Measurements from ENCODE around the gene DNAJB6. TPM values are rescaled to one million over a fixed set of nuclear protein-coding genes. Genes with fewer than 3 reads are reported as not detected.

DNAJB6 gene
- total RNA-seq, 1 experiment from 2014 or later: 201 TPM

DNA sequence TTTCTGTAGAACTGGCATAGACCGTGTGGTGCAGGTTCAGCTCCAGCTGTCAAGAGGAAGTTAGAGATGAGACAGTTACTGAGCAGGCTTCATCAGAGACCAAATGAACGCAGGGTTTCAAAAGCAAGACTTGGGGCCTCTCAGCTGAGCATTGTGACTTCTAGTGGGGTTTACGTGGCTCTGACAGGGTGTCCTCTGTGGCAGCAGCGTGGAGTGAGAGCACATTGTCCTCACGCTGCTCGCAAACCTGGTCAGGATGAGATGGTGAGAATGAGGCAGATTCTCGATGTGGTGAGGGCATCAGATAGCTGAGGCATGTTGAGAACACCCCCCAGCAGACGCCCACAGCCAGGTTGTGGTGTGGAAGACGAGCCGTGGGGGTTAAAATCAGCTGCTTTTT, 126.0 kb downstream of the DNAJB6 start:
- TF ChIP-seq, protein P1, sequence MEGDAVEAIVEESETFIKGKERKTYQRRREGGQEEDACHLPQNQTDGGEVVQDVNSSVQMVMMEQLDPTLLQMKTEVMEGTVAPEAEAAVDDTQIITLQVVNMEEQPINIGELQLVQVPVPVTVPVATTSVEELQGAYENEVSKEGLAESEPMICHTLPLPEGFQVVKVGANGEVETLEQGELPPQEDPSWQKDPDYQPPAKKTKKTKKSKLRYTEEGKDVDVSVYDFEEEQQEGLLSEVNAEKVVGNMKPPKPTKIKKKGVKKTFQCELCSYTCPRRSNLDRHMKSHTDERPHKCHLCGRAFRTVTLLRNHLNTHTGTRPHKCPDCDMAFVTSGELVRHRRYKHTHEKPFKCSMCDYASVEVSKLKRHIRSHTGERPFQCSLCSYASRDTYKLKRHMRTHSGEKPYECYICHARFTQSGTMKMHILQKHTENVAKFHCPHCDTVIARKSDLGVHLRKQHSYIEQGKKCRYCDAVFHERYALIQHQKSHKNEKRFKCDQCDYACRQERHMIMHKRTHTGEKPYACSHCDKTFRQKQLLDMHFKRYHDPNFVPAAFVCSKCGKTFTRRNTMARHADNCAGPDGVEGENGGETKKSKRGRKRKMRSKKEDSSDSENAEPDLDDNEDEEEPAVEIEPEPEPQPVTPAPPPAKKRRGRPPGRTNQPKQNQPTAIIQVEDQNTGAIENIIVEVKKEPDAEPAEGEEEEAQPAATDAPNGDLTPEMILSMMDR (IDR thresholded peaks at IDR 0.05): no peak
- no peak for TF ChIP-seq TCF7L2 (IDR thresholded peaks at IDR 0.05; ENCODE audit: low read depth, low read length)
- TF ChIP-seq, protein P2, sequence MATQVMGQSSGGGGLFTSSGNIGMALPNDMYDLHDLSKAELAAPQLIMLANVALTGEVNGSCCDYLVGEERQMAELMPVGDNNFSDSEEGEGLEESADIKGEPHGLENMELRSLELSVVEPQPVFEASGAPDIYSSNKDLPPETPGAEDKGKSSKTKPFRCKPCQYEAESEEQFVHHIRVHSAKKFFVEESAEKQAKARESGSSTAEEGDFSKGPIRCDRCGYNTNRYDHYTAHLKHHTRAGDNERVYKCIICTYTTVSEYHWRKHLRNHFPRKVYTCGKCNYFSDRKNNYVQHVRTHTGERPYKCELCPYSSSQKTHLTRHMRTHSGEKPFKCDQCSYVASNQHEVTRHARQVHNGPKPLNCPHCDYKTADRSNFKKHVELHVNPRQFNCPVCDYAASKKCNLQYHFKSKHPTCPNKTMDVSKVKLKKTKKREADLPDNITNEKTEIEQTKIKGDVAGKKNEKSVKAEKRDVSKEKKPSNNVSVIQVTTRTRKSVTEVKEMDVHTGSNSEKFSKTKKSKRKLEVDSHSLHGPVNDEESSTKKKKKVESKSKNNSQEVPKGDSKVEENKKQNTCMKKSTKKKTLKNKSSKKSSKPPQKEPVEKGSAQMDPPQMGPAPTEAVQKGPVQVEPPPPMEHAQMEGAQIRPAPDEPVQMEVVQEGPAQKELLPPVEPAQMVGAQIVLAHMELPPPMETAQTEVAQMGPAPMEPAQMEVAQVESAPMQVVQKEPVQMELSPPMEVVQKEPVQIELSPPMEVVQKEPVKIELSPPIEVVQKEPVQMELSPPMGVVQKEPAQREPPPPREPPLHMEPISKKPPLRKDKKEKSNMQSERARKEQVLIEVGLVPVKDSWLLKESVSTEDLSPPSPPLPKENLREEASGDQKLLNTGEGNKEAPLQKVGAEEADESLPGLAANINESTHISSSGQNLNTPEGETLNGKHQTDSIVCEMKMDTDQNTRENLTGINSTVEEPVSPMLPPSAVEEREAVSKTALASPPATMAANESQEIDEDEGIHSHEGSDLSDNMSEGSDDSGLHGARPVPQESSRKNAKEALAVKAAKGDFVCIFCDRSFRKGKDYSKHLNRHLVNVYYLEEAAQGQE (IDR thresholded peaks at IDR 0.05; ENCODE audit: insufficient read depth in 1 of 2, low read depth in 2 of 2, low read length in 1 of 2): no peak
- no peak for TF ChIP-seq POLR2AphosphoS5 (IDR thresholded peaks at IDR 0.05; ENCODE audit: low read depth, low read length)
- no peak for TF ChIP-seq SIN3A (IDR thresholded peaks at IDR 0.05; ENCODE audit: borderline replicate concordance, insufficient read depth, low read depth, low read length)
- CTCF ChIA-PET: no interaction called here
- POLR2A ChIA-PET: no interaction called here
- no peak overlapping the region for H3K4me3 ChIP-seq (ENCODE audit: low read depth in 2 of 2, low read length in 2 of 2)
- no peaks in the 10 kb centered on the region for H3K4me1 ChIP-seq (ENCODE audit: control insufficient read depth, insufficient read depth, low read length)
- H3K36me3 ChIP-seq (ENCODE audit: control insufficient read depth, insufficient read depth, low read length): no peaks in the 10 kb centered on the region
- intact Hi-C loops (cut with micrococcal nuclease; ENCODE audit: unreplicated experiment): no loop called here
- no peak for DNase-seq (ENCODE audit: low read depth, low spot score)
- no peak overlapping the region for H3K27ac ChIP-seq (ENCODE audit: low read length)
- in situ Hi-C loops (cut with HindIII; ENCODE audit: low pct_unique_long_range_greater_than_20kb, low sequenced_read_pairs): no loop called here
- 0 out of 2 replicates have a peak, but pooled peaks have one; percentile 29 for ATAC-seq
- no peaks in the 10 kb centered on the region for H3K9me3 ChIP-seq (ENCODE audit: control insufficient read depth, insufficient read depth, low read depth, low read length)
- no TSS peak for BruUV-seq (replicated peaks)
- H3K27me3 ChIP-seq (ENCODE audit: control insufficient read depth, insufficient read depth, low read length): no peaks in the 10 kb centered on the region

DNA sequence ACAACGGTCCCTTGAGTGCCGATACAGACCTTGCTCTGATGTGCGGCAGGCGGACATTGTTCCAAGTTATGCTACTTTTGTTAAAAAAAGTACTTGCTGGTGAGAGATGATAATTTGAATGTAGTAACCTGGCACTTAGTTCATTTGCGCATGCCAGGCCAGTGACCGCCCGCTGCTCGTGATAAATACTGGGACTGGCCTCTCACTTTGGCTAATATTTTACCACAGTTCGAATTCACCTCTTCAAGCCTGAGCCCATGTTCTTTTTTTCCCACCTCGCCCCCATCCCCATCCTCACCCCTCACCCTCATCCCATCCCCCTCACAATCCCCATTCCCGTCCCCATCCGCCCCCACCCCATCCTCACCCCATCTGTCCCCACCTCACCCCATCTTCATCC, 126.4 kb downstream of the DNAJB6 start:
- ChIA-PET POLR2A (no interaction called here), CTCF (no interaction called here)
- TF ChIP-seq TCF7L2 (IDR thresholded peaks at IDR 0.05; ENCODE audit: low read depth, low read length): no peak
- Histone ChIP-seq H3K27me3 (ENCODE audit: control insufficient read depth, insufficient read depth, low read length) (no peaks in the 10 kb centered on the region), H3K9me3 (ENCODE audit: control insufficient read depth, insufficient read depth, low read depth, low read length) (no peaks in the 10 kb centered on the region), H3K4me1 (ENCODE audit: control insufficient read depth, insufficient read depth, low read length) (no peaks in the 10 kb centered on the region), H3K4me3 (ENCODE audit: low read depth in 2 of 2, low read length in 2 of 2) (no peak overlapping the region), H3K36me3 (ENCODE audit: control insufficient read depth, insufficient read depth, low read length) (no peaks in the 10 kb centered on the region), H3K27ac (ENCODE audit: low read length) (no peak overlapping the region)
- intact Hi-C loops (cut with micrococcal nuclease; ENCODE audit: unreplicated experiment): no loop called here
- in situ Hi-C loops (cut with HindIII; ENCODE audit: low pct_unique_long_range_greater_than_20kb, low sequenced_read_pairs): no loop called here
- ATAC-seq (no peak), DNase-seq (ENCODE audit: low read depth, low spot score) (no peak)
- no TSS peak for BruUV-seq (replicated peaks)

DNA sequence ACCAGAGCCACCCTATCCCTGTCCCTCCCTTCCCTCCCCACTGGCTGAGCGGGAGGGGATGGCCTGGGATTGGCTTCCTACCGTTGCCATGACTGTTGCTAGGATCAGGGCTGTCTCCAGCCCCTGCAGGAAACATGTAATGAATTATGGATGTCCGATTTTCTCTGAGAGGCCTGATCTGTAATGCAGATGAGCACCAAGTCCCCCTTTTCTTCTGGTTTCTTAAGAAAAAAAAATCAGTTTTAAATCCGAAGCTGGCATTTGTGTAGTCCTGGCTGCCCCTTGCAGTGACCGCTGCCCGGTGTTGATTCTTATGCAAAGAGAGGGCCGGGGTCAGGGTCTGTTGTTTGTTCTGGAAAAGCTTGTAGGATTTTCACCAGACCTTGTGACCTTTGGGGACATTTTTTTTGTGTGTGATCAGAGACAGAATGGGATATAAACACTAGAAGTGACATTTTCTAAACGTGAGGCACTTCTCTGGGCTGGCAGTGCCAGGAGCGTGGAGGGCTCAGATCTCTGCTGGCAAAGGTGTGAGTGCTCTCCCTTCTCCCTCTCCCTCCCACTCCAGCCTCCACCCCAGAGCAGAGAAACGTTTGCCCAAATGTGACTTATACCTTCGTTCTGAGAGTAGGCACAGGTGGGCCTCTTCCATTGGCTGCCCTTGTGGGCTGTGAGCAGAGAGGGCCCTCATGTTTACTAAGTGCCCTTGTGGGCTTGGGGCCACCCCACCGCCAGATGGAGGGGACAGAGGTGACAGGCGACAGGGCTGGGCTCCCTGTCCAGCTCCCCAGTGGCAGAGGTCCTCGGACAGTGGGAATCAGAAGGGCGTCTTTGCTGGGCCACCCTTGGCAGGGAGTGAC, 127.5 kb downstream of the DNAJB6 start:
- H3K9me3 ChIP-seq (ENCODE audit: control insufficient read depth, insufficient read depth, low read depth, low read length): no peaks in the 10 kb centered on the region
- no peak overlapping the region for H3K4me3 ChIP-seq (ENCODE audit: low read depth in 2 of 2, low read length in 2 of 2)
- TF ChIP-seq, protein P1 (IDR thresholded peaks at IDR 0.05): no peak
- TF ChIP-seq, protein P2 (IDR thresholded peaks at IDR 0.05; ENCODE audit: insufficient read depth in 1 of 2, low read depth in 2 of 2, low read length in 1 of 2): no peak
- TF ChIP-seq TCF7L2 (IDR thresholded peaks at IDR 0.05; ENCODE audit: low read depth, low read length): no peak
- no peak for TF ChIP-seq SIN3A (IDR thresholded peaks at IDR 0.05; ENCODE audit: borderline replicate concordance, insufficient read depth, low read depth, low read length)
- TF ChIP-seq POLR2AphosphoS5 (IDR thresholded peaks at IDR 0.05; ENCODE audit: low read depth, low read length): no peak
- ChIA-PET CTCF (no interaction called here), POLR2A (no interaction called here)
- no peaks in the 10 kb centered on the region for H3K36me3 ChIP-seq (ENCODE audit: control insufficient read depth, insufficient read depth, low read length)
- DNase-seq (ENCODE audit: low read depth, low spot score): no peak
- BruUV-seq (replicated peaks): no TSS peak
- intact Hi-C loops (cut with micrococcal nuclease; ENCODE audit: unreplicated experiment) (no loop called here), in situ Hi-C loops (cut with HindIII; ENCODE audit: low pct_unique_long_range_greater_than_20kb, low sequenced_read_pairs) (no loop called here)
- no peak for ATAC-seq
- H3K4me1 ChIP-seq (ENCODE audit: control insufficient read depth, insufficient read depth, low read length): no peaks in the 10 kb centered on the region
- H3K27ac ChIP-seq (ENCODE audit: low read length): no peak overlapping the region
- no peaks in the 10 kb centered on the region for H3K27me3 ChIP-seq (ENCODE audit: control insufficient read depth, insufficient read depth, low read length)
